GM18868 (cell line): ENCODE measurements around the gene SETDB2.

Experiments
- ATAC-seq: cut with Tn5 transposase; IDR thresholded peaks from one replicate; pipeline ENCODE4 v1.9.1; 2021; ENCODE audit warnings: mild to moderate bottlenecking, moderate library complexity; ENCODE audit not compliant: unreplicated experiment

SETDB2 gene

GRCh38 chr13:49428041-49428763 lies 15.9 kb upstream of the SETDB2 start:
- no peak for ATAC-seq

- no peak for ATAC-seq
Observed at GRCh38 chr13:49429121-49429520, 15.0 kb upstream of the SETDB2 start.

- ATAC-seq, result no peak
Observed at GRCh38 chr13:49435992-49436391, 8.1 kb upstream of the SETDB2 start.

GRCh38 chr13:49436890-49437289 lies 7.2 kb upstream of the SETDB2 start:
- no peak for ATAC-seq

GRCh38 chr13:49437705-49438104 lies 6.4 kb upstream of the SETDB2 start:
- no peak for ATAC-seq

- no peak for ATAC-seq
Observed at GRCh38 chr13:49439609-49440008, 4.5 kb upstream of the SETDB2 start.

- no peak for ATAC-seq
Observed at GRCh38 chr13:49441312-49441711, 2.8 kb upstream of the SETDB2 start.

- ATAC-seq, result no peak
Observed at GRCh38 chr13:49441846-49442245, 2.2 kb upstream of the SETDB2 start.

- ATAC-seq, result no peak
Observed at GRCh38 chr13:49443357-49443703, 744 bp upstream of the SETDB2 start.

GRCh38 chr13:49444524-49445395 lies 686 bp downstream of the SETDB2 start:
- ATAC-seq, result no peak

GRCh38 chr13:49446473-49446872 lies 2.4 kb downstream of the SETDB2 start:
- no peak for ATAC-seq

- no peak for ATAC-seq
Observed at GRCh38 chr13:49448753-49449152, 4.7 kb downstream of the SETDB2 start.

- no peak for ATAC-seq
Observed at GRCh38 chr13:49450105-49450819, 6.2 kb downstream of the SETDB2 start.

- no peak for ATAC-seq
Observed at GRCh38 chr13:49452725-49453457, 8.8 kb downstream of the SETDB2 start.

- ATAC-seq, result no peak
Observed at GRCh38 chr13:49453465-49453864, 9.4 kb downstream of the SETDB2 start.

- peak; percentile 97 for ATAC-seq
Observed at GRCh38 chr13:49454388-49455006, 10.4 kb downstream of the SETDB2 start.

- ATAC-seq, result peak; percentile 18
Observed at GRCh38 chr13:49455007-49455398, 10.9 kb downstream of the SETDB2 start.

- ATAC-seq, result no peak
Observed at GRCh38 chr13:49456156-49456555, 12.1 kb downstream of the SETDB2 start.

- no peak for ATAC-seq
Observed at GRCh38 chr13:49457221-49457620, 13.1 kb downstream of the SETDB2 start.

GRCh38 chr13:49459580-49459979 lies 15.5 kb downstream of the SETDB2 start:
- no peak for ATAC-seq

GRCh38 chr13:49464085-49464484 lies 20.0 kb downstream of the SETDB2 start:
- no peak for ATAC-seq
